ENCODE results near the gene PKP4. TPM values are rescaled to one million over a fixed set of nuclear protein-coding genes. Genes with fewer than 3 reads are reported as not detected.
"Not testable (repeated sequence)": the region's sequence is repeated elsewhere in the genome, so short reads cannot be mapped to it uniquely, and the experiment has no call there.

Gene PKP4
- total RNA-seq, 1 experiment from 2014 or later, result 52.0 TPM

DNA sequence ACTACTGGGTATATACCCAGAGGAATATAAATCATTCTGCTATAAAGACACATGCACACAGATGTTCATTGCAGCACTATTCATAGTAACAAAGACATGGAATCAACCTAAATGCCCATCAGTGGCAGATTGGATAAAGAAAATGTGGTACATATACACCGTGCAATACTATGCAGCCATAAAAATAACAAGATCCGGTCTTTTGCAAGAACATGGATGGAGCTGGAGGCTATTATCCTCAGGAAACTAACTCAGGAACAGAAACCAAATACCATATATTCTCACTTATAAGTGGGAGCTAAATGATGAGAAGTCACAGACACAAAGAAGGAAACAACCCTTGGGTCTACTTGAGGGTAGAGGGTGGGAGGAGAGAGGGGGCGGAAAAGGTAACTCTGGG lies 16.5 kb downstream of the PKP4 start:
- not testable (repeated sequence) for H3K27me3 ChIP-seq (ENCODE audit: insufficient read depth, low read length); H3K23ac ChIP-seq (ENCODE audit: insufficient read length, low read depth, low read length); H2BK12ac ChIP-seq (ENCODE audit: insufficient read length, low read depth, low read length); H4K91ac ChIP-seq (ENCODE audit: insufficient read length, low read depth, low read length); DNase-seq; H2BK15ac ChIP-seq (ENCODE audit: low read depth, low read length); H4K20me1 ChIP-seq (ENCODE audit: control insufficient read depth, insufficient read depth, insufficient read length); H3T11ph ChIP-seq (ENCODE audit: low read length); H2AFZ ChIP-seq (ENCODE audit: low read length); H4K8ac ChIP-seq (replicated peaks; ENCODE audit: insufficient read length, low read depth, low read length); H3K27ac ChIP-seq (ENCODE audit: insufficient read length, low read depth, low read length); H3K79me2 ChIP-seq (ENCODE audit: insufficient read depth, low read length); H3K9ac ChIP-seq (ENCODE audit: extremely low read depth, insufficient read length, low read length); H3K4me1 ChIP-seq (ENCODE audit: insufficient read depth, low read length); H3K4me3 Mint-ChIP-seq; H2BK120ac ChIP-seq (ENCODE audit: low read depth, low read length, poor library complexity, severe bottlenecking); H3K27ac Mint-ChIP-seq; H3K23me2 ChIP-seq (ENCODE audit: insufficient read length, low read depth, low read length, poor library complexity, severe bottlenecking); H3K9me3 Mint-ChIP-seq; H3K27me3 Mint-ChIP-seq (ENCODE audit: low read depth); H3K56ac ChIP-seq (ENCODE audit: insufficient read length, low read depth, low read length); H2BK20ac ChIP-seq (ENCODE audit: low read depth, low read length, poor library complexity, severe bottlenecking); H2AK5ac ChIP-seq (ENCODE audit: insufficient read length, low read length); H4K5ac ChIP-seq (ENCODE audit: insufficient read length, low read depth, low read length); H2BK5ac ChIP-seq (ENCODE audit: insufficient read length, low read length); H3K18ac ChIP-seq (ENCODE audit: insufficient read length, low read depth, low read length); H3K9me3 ChIP-seq (ENCODE audit: control insufficient read depth, low read depth, low read length); H3K4me2 ChIP-seq (ENCODE audit: insufficient read depth, insufficient read length, low read length); H3K14ac ChIP-seq (ENCODE audit: insufficient read depth, low read length); H3K79me1 ChIP-seq (ENCODE audit: insufficient read depth, low read depth, low read length, poor library complexity, severe bottlenecking); H3K4ac ChIP-seq (ENCODE audit: low read depth, low read length)
- WGBS (ENCODE audit: extremely low coverage, insufficient read length, low lambda C conversion rate), result no CpG with 5 or more reads among the region's 3 CpGs
- peaks cover 25 to 33% of the 10 kb centered on the region in 2 experiments for H3K4me1 Mint-ChIP-seq
- H3K36me3 Mint-ChIP-seq (ENCODE audit: insufficient read depth in 1 of 3, low read depth in 3 of 3), result peaks cover 15 to 34% (median 26%) of the 10 kb centered on the region in 3 experiments
